Esophagus mucosa (tissue), 1 donor: Measurements from ENCODE around the gene C5AR2. TPM values are rescaled to one million over a fixed set of nuclear protein-coding genes. Genes with fewer than 3 reads are reported as not detected.
"Not testable (repeated sequence)": the region's sequence is repeated elsewhere in the genome, so short reads cannot be mapped to it uniquely, and the experiment has no call there.

Experiments
- ATAC-seq: fragments of 200-7000 bp; cut with Tn5 transposase; one replicate; pipeline ENCODE4 v1.9.1; 2020
- total RNA-seq: library from RNA; stranded (reverse); gene quantifications from one replicate; pipeline ENCODE4 v1.2.4, GENCODE V29; 2023
- donor health status: DM: yes; HTN: yes; CAD: no.

C5AR2 gene
- total RNA-seq, 1 donor from 2014 or later = 1.7 TPM

GRCh38 chr19:47323872-47324271 lies 8.1 kb upstream of the C5AR2 start:
- no peak for ATAC-seq

GRCh38 chr19:47324502-47324901 lies 7.5 kb upstream of the C5AR2 start:
- ATAC-seq = peak; percentile 43

DNA sequence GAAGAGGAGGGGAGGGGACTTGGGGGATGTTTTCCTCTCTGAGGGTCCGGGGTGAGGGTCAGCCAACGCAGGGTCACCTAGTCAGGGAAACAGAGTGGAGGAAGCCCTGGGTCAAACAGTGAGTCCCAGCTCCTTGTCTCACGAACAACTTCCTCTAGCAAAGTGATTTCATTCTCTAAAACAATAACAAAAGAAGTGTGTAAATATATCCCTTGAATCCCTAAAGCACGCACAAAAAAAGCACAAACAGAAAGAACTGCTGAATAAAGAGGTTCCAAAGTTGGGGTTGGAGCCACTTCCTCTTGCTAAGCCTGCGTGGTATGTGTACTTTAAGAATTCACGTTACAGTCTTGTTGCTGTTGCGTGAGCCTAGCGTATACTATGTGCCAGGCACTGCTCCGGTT lies 1.5 kb upstream of the C5AR2 start:
- ATAC-seq = peak; percentile 19

GRCh38 chr19:47331490-47331889 lies 485 bp upstream of the C5AR2 start:
- no peak for ATAC-seq

DNA sequence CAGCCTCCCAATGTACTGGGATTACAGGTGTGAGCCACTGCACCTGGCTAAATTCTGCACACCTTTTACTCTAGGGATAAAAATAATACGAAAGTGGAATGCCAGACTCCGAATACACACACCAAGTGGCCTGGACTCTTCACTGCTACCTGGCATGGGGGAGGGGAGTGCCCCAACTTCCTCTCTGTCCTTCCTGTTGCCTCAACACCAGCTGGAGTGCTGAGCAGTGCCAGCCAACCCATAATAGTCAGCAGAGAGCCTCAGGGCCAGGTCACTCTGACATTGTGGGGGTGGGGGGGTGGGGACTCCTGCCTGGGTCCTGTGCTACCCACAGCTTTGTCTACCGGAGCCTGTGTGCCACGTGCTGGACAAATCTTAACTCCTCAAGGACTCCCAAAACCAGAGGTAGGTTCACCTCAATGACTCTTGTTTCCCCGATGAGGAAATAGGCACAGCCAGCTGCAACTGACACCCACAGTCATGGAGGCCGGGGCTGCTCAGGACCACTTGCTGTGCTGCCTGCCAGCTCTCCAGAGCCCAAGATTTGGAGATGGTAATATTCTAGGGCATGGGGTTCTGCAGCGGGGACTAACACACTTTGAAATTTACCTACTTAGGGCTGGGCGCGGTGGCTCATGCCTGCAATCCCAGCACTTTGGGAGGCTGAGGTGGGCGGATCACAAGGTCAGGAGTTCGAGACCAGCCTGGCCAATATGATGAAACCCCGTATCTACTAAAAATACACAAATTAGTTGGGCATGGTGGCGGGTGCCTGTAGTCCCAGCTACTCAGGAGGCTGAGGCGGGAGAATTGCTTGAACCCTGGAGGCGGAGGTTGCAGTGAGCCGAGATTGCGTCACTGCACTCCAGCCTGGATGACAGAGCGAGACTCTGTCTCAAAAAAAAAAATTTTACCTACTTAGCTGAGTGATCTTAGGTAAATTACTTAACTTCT lies 5.1 kb downstream of the C5AR2 start:
- ATAC-seq = peak; percentile 32

GRCh38 chr19:47339196-47339880 lies 7.4 kb downstream of the C5AR2 start:
- ATAC-seq = no peak

DNA sequence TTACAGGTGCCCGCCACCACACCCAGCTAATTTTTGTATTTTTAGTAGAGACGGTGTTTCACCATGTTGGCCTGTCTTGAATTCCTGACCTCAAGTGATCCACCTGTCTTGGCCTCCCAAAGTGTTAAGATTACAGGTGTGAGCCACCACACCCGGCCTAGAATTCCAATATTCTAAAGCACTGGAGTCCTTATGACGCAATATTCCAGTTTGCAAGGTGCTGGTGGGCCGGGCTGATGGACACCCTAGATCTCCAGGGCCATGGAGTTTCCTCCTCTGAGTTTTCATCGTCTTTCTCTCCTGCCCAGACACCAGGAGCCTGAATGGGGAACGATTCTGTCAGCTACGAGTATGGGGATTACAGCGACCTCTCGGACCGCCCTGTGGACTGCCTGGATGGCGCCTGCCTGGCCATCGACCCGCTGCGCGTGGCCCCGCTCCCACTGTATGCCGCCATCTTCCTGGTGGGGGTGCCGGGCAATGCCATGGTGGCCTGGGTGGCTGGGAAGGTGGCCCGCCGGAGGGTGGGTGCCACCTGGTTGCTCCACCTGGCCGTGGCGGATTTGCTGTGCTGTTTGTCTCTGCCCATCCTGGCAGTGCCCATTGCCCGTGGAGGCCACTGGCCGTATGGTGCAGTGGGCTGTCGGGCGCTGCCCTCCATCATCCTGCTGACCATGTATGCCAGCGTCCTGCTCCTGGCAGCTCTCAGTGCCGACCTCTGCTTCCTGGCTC lies 8.7 kb downstream of the C5AR2 start:
- ATAC-seq = no peak

DNA sequence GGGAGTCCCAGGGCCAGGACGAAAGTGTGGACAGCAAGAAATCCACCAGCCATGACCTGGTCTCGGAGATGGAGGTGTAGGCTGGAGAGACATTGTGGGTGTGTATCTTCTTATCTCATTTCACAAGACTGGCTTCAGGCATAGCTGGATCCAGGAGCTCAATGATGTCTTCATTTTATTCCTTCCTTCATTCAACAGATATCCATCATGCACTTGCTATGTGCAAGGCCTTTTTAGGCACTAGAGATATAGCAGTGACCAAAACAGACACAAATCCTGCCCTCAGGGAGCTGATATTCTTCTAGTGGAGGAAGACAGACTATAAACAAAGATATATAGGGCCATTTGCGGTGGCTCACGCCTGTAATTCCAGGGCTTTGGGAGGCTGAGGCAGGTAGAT lies 9.8 kb downstream of the C5AR2 start:
- no peak for ATAC-seq

- ATAC-seq = no peak
Measured at GRCh38 chr19:47343194-47343802, 11.3 kb downstream of the C5AR2 start.

GRCh38 chr19:47344425-47344824 lies 12.4 kb downstream of the C5AR2 start:
- ATAC-seq = no peak

- ATAC-seq = not testable (repeated sequence)
Measured at GRCh38 chr19:47346024-47346423, 14.0 kb downstream of the C5AR2 start.

- ATAC-seq = peak; percentile 100
Measured at GRCh38 chr19:47348819-47349795, 17.1 kb downstream of the C5AR2 start, which contains the start of gene DHX34. DHX34 (plus strand) TSS chr19:47349315; CDS start chr19:47353031, 3,716 bp downstream.

DNA sequence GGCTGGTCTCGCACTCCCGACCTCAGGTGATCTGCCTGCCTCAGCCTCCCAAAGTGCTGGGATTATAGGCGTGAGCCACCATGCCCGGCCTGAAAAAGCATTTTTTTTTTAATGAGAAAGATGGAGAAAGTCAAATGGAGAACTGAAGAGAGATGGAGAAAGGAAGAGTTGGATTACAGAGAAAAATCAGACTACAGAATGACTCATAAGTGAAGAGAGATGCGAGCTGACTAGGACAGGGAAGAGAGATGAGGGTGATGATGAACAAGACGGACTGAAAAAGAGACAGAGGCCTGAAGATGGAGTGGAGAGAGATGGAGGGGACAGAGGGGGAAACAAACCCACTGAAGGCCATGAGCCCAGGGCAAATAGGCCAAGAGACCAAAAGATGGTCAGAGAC lies 18.7 kb downstream of the C5AR2 start:
- no peak for ATAC-seq

DNA sequence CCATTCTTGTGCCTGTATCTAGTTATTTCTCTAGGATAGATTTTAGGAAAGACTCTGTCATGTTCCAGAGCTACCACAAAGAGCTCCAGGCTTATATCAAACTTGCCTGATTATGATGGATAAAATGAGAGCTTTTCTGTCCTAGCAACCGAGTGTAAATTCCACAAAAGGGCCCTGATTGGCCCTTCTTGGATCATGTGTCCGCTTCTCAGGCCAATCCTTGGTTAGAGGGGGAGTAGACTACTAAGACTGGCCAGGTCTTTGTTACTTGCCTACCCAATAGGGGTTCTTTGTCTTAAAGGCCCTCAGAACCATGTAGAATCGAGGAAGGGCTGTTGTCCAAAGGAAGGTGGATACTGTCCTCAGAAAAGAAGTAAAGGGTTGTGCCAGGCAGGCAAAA lies 19.6 kb downstream of the C5AR2 start:
- ATAC-seq = no peak

DNA sequence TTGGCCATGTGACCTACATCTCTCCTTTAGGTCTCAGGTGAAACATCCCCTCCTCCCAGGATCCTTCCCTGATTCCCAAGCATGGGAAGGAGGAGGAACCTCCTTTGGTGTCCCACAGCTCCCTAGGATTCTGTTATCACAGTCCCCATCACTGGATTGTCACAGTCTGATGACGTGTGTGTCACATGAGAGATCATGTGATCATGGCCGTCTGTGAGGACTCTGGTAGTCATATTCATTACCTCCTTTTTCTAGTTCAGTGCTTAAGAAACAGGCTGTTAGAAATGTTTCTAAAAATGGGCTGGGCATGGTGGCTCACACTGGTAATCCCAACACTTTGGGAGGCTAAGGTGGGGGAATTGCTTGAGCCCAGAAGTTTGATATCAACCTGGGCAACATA lies 20.1 kb downstream of the C5AR2 start:
- no peak for ATAC-seq

GRCh38 chr19:47353307-47353712 lies 21.3 kb downstream of the C5AR2 start:
- ATAC-seq = no peak

GRCh38 chr19:47356900-47357299 lies 24.9 kb downstream of the C5AR2 start:
- no peak for ATAC-seq

DNA sequence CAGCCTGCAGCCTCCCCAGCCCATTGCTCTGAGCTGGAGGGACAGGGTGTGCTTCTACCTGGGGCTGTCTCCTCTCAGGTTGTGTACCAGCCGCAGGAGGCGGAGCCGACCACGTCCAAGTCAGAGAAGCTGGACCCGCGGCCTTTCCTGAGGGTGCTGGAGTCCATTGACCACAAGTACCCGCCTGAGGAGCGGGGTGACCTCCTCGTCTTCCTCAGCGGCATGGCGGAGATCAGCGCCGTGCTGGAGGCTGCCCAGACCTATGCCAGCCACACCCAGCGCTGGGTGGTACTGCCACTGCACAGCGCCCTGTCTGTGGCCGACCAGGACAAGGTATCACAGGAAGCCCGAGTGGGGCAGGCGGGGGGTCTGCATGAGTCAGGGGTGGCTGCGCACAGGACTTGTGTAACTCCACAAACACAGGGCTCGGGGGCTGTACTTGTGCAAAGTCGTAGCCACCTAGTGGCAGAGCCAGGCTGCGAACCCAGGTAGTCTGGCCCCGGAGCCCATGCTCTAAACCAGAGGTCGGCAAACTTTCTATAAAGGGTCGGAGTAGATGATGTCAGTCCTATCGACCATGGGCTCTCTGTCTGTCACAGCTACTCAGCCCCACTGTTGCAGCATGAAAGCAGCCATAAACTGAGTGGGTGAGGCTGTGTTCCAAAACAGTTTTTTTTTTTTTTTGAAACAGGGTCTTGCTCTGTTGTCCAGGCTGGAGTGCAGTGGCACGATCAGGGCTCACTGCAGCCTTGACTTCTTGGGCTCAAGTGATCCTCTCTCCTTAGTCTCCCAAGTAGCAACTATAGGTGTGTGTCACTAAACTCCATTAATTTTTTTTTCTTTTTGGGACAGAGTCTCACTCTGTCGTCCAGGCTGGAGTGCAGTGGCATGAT lies 26.1 kb downstream of the C5AR2 start:
- no peak for ATAC-seq

DNA sequence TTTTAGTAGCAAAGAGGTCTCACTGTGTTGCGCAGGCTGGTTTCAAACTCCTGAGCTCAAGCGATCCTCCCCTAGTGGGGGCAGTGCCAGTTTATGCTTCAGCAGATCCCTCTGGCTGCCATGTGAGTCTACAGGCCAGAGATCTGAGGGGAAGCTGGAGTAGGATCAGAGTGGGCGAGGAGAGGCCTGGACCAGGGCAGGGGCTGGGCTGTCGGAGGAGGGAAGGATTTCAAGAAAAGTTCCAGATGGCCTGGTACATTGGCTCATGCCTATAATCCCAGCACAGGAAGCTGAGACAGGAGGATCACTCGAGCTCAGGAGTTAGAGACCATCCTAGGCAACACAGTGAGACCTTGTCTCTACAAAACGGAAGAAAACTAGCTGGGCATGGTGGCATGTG lies 27.0 kb downstream of the C5AR2 start:
- no peak for ATAC-seq

DNA sequence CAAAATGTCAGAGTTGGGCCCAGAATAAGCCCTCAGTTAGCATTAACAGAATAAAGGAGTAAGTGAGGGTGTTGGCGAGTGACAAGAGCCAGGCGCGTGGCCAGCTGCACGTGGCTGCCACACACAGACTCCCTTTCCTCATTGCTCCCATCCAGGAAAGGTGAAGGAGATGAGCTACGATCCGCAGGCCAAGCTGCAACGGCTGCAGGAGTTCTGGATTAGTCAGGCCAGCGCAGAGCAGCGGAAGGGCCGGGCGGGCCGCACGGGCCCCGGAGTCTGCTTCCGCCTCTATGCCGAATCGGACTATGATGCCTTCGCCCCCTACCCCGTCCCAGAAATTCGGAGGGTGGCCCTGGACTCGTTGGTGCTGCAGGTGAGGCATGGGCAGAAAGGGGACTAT lies 30.3 kb downstream of the C5AR2 start:
- no peak for ATAC-seq
